Endometrial microvascular endothelial cells (primary cell): ENCODE results near the gene PPP3CB. TPM values are rescaled to one million over a fixed set of nuclear protein-coding genes. Genes with fewer than 3 reads are reported as not detected.
"Not testable (repeated sequence)": the region's sequence is repeated elsewhere in the genome, so short reads cannot be mapped to it uniquely, and the experiment has no call there.

Source experiments
- in situ Hi-C: cut with HindIII; loops from 2 replicates; pipeline ENCODE4 v1.10.0; 2017; ENCODE audit warnings: low sequenced_read_pairs, low pct_unique_long_range_greater_than_20kb; ENCODE audit errors: inconsistent ontology term
- total RNA-seq: library from RNA; depleted of rRNA; stranded (reverse); fragments of >200 nt; gene quantifications from one replicate; pipeline ENCODE4 v1.2.3, GENCODE V29; 2015; ENCODE audit errors: inconsistent ontology term

Gene PPP3CB
- total RNA-seq, 1 donor from 2014 or later = 18.8 TPM

GRCh38 chr10:73432646-73433537, 62.9 kb downstream of the PPP3CB start:
- in situ Hi-C loops = no loop called here

GRCh38 chr10:73426318-73426717, 69.5 kb downstream of the PPP3CB start:
- in situ Hi-C loops = no loop called here

GRCh38 chr10:73424478-73424877, 71.3 kb downstream of the PPP3CB start:
- in situ Hi-C loops = no loop called here

GRCh38 chr10:73423309-73423708, 72.5 kb downstream of the PPP3CB start:
- in situ Hi-C loops = no loop called here

- in situ Hi-C loops = no loop called here
Measured at GRCh38 chr10:73416571-73416970, 79.3 kb downstream of the PPP3CB start.

GRCh38 chr10:73414230-73414945, 81.4 kb downstream of the PPP3CB start:
- in situ Hi-C loops = no loop called here

GRCh38 chr10:73413528-73414229, 82.1 kb downstream of the PPP3CB start, which contains the start of gene ANXA7:
Gene ANXA7, minus strand, starts transcription at chr10:73414058. Its CDS starts 13,202 bp downstream, at chr10:73400856.
- in situ Hi-C loops = no loop called here

GRCh38 chr10:73413108-73413527, 82.7 kb downstream of the PPP3CB start:
- in situ Hi-C loops = no loop called here

- in situ Hi-C loops = no loop called here
Measured at GRCh38 chr10:73410897-73411296, 84.9 kb downstream of the PPP3CB start.

- in situ Hi-C loops = no loop called here
Measured at GRCh38 chr10:73408978-73409521, 86.8 kb downstream of the PPP3CB start.

- in situ Hi-C loops = no loop called here
Measured at GRCh38 chr10:73408061-73408460, 87.8 kb downstream of the PPP3CB start.

- in situ Hi-C loops = no loop called here
Measured at GRCh38 chr10:73407495-73407894, 88.3 kb downstream of the PPP3CB start.

GRCh38 chr10:73406846-73407245, 89.0 kb downstream of the PPP3CB start:
- in situ Hi-C loops = no loop called here

GRCh38 chr10:73405556-73405955, 90.3 kb downstream of the PPP3CB start:
- in situ Hi-C loops = no loop called here

GRCh38 chr10:73404690-73405089, 91.1 kb downstream of the PPP3CB start:
- in situ Hi-C loops = no loop called here

- in situ Hi-C loops = no loop called here
Measured at GRCh38 chr10:73401636-73402035, 94.2 kb downstream of the PPP3CB start.

GRCh38 chr10:73399063-73399462, 96.8 kb downstream of the PPP3CB start:
- in situ Hi-C loops = no loop called here

GRCh38 chr10:73398024-73398423, 97.8 kb downstream of the PPP3CB start:
- in situ Hi-C loops = no loop called here

- in situ Hi-C loops = not testable (repeated sequence)
Measured at GRCh38 chr10:73394325-73394724, 101.5 kb downstream of the PPP3CB start.
